Activated T-helper 9 cell treated with anti-CD3 and anti-CD28 coated beads, Interleukin-2, amount 50 U/mL, for 16 hours (primary cell): ENCODE measurements around the gene RASL10A.
"Not testable (repeated sequence)": the region's sequence is repeated elsewhere in the genome, so short reads cannot be mapped to it uniquely, and the experiment has no call there.

Experiments
- DNase-seq: peaks from one replicate; pipeline ENCODE4 v3.0.0-alpha.2; 2020; ENCODE audit warnings: low read depth

RASL10A gene, protein sequence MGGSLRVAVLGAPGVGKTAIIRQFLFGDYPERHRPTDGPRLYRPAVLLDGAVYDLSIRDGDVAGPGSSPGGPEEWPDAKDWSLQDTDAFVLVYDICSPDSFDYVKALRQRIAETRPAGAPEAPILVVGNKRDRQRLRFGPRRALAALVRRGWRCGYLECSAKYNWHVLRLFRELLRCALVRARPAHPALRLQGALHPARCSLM

DNA sequence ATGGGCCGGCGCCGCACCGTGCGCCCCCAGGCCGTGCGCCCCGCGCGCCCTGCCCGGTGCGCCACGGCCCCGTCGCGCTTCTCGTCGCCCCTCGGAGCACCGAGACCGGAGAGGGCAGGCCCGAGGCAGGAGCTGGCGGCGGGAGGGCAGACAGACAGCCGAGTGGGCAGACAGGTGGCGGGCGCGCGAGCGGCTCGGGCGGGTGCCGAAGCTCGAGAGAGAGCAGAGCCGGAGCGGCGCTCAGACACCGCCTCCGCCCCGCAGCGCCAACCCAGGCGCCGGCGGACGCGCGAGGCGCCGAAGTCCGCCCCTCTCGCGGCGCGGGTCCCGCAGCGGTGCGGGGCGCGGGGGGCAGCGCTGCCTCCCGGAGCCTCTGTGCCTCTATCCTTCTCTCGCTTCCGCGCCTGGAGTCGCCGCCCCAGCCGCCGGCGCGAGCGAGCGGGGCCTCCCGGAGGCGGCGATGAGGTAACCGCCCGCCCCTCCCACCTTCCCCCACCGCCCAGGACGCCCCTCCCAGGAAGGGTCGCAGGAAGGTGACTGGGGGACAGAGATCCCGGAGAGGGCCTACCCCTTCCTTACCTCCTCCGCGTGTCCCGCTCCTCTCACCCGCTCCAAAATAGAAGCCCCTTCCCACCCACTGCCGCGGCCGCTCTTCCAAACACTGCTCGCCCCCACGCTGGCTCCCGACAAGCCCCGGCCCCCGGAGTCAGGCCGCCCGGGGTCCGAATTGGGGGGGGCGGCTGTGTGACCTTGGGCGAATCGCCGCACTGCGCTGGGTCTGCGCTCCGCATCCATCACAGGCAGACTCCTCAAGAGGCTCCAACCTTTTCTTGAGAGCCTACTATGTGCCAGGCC lies at the start of gene RASL10A:
TSS of gene RASL10A (minus strand) at position 412 of the 855 bp plus-strand sequence. CDS start 451 bp downstream, outside the sequence.
- DNase-seq = no peak

DNA sequence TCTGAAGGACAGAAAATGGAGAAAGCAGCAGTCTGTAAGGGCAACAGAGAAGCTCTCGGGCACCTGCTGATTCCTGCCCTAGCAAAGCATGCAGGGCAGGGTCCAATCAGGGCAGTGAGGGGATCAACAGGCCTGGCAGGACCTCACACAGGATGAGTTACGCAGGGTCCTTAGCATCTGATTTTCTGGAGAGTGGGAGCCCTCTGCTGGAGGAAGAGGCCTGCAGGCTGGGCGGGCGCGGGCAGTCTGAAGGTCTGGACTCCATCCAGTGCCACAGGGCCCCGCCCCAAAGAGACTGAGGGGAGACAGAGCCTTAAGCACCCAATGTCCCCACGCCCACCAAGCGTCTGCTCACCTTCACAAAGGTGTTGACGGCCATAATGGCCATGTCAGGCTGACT lies 44.0 kb upstream of the RASL10A start:
- DNase-seq = no peak

DNA sequence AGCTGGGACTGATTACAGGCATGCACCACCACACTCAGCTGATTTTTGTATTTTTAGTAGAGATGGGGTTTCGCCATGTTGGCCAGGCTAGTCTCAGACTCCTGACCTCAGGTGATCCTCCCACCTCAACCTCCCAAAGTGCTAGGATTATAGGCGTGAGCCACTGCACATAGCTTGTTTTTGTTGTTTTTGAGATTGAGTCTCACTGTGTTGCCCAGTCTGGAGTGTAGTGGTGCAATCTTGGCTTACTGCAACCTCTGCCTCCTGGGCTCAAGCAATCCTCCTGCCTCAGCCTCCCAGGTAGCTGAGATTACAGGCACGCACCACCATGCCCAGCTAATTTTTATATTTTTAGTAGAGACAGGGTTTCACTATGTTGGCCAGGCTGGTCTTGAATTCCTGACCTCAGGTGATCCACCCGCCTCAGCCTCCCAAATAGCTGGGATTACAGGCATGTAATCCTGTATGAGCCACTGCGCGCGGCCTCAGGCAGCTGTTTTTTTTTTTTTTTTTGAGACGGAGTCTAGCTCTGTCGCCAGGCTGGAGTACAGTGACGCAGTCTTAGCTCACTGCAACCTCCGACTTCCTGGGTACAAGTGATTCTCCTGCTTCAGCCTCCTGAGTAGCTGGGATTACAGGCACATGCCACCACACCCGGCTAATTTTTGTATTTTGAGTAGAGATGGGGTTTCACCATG lies 41.8 kb upstream of the RASL10A start:
- DNase-seq = not testable (repeated sequence)

DNA sequence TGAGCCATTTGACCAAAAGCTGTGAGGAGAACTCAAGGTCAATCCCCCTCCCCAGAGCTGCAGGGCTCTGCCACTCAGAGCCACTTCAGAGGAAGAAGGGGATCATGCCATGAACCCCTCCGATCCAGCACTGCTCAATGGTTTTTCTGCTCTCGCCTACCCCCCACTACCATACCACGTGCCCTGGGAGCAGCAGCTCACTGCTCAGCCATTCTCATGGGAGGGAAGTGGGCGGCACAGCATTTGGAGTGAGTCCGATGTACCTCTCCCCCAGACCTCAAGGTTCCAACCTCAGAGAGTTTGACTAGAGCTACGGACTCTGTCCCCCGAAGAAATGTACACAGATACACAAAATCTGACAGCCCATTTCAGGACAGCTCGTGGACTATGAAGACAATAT lies 38.4 kb upstream of the RASL10A start:
- DNase-seq = no peak

DNA sequence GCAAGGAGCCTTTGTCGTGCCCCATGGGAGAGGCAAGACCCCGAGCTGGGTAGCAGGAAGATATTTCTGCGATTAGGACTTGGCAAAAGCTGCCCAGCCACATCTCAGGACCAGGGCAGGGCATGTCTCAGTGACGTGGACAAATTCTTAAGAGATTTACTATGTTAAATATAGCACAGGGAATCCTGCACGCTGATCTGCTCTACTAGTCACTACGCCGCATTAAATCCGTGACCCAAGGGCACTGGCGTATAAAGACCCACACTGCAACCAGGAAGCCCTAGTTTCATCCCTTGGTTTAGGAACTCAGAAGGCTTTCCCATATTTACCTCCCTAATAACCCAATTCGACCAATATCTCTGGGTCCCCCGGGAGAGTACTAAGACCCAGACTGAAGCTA lies 37.8 kb upstream of the RASL10A start:
- no peak for DNase-seq

DNA sequence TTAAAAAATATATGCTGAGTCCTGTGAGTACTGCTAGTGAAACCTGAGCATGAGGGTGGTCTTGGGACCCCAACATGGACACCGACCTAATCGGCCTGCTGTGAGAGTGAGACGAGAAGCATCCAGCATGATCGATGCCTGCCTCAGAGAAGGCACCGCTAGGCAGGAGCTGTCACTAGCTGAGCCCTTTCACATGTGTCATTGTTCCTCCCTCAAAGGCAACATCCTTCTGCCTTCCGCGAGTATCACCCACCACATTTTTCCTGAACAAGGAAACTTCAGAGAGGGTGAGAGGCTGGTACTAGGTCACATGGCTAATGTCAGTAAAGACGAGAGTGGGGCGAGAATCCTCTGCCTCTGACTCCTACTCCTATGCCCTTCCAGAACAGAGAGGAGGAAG lies 37.3 kb upstream of the RASL10A start:
- no peak for DNase-seq

DNA sequence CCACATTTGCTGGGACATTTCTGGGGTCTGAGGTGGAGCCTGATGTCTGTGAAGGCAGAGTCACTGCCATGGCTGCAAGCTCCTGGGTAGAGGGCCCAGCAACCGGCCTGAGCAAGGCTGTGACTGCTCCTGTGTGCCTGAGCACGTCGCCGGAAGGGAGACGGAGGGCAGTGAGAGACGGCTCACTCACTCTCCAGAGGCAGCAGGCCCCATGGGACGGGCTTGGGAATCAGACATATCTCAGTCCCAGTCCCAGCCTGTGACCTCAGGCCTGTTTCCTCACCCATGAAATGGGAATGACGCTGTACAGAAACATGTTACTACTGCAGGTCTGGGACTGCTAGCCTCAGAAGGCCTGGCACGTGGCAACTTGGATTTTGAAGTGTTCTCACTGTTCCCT lies 36.4 kb upstream of the RASL10A start:
- no peak for DNase-seq

DNA sequence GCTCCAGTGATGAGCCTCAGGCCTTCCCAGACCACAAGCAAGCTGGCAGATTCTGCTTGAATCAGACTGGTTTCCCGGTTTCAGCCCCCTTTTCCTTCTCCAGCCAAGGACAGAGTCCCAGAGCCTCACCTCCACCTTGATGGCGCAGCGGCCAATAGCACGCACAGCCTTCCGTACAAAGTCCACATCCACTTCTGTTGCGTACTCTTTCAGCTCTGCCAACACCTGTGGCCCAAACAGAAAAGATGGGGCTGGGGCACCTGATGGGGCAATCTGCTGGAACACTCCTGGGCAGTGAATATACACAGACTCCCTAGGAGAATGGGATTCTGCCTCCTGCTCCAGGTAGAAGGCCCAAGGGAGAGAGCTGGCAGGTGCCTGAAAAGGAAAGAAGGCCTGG lies 35.5 kb upstream of the RASL10A start:
- DNase-seq = no peak

DNA sequence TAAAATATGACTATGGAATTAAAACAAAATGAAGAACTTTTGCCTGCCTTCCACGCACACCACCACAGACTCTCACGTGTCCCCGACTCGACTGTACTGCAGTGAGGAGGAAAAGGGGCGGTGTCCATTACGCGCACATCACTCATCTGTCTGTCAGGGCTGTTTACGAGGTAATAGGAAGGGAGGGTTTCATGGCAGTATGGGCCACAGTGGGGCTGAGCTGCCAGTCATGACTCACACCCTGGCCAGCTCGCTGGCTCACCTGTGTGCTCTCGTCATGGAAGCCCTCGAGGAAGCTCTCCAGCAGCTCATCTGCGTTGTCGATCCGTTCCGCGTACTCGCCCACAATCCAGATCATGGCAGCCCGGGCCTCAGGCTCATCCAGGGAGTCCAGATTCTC lies 33.5 kb upstream of the RASL10A start:
- DNase-seq = no peak

DNA sequence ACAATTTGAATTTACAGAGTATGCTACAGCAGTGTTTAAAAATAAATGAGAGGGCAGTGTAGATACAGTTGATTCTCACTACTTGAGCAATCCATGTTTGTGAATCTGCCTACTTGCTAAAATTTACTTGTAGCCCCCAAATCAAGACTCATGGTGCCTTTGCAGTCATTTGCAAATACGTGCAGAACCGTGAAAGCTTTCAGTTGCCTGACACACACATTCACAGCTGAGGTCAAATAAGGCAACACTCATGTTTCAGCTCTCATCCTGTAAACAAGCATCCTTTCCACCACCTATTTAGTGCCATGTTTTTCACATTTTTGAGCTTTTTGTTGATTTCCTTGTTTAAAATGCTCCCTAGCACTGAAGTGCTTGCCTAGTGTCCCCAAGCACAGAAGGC lies 32.5 kb upstream of the RASL10A start:
- DNase-seq = no peak

DNA sequence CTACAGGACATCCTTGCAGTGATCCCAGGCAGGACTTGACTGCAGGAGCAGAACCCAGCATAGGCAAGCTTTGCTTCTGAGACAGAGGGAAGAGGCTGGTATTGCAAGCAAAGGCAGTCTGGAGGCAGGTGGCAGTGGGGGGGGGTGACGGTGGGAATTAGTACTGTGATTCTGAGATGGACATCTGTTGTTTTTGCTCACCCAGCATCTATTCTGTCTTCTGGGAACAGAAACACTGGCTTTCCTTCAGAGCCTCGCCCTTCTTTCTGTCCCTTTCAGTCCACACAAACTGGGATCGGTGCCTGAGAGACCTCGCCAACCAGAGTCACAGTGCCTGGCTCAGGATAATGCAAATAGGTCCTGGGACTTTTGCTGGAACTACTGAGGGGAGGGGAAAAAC lies 31.2 kb upstream of the RASL10A start:
- DNase-seq = no peak

DNA sequence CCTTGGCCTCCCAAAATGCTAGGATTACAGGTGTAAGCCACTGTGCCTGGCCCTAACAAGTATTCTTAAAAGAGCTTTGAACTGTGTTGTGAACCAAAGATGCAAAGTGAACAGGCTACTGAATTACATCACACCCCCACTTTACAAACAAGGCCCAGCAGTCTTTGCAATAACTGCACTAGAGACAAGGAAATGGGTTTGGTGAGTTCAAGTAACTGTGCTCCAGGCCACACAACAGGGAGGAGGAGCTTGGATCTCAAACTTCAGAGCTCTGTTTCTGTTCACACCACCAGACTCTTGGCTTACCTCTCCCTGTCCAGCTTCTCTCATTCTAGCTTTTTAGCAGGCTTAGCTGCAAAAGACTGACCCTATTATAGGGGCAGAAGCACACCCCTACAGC lies 30.4 kb upstream of the RASL10A start:
- no peak for DNase-seq

DNA sequence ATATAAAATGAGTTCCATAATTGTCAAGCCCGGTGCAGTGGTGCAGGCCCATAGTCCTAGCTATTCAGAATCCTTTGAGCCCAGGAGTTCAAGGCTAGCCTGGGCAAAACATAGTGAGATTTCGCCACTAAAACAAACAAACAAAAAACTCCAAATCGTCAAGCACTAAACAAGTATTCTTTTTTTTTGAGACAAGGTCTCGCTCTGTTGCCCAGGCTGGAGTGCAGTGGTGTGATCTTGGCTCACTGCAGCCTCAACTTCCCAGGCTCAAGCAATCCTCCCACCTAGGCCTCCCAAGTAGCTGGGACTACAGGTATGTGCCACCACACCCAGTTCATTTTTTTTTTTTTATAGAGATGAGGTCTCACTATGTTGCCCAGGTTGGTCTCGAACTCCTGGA lies 29.4 kb upstream of the RASL10A start:
- not testable (repeated sequence) for DNase-seq

DNA sequence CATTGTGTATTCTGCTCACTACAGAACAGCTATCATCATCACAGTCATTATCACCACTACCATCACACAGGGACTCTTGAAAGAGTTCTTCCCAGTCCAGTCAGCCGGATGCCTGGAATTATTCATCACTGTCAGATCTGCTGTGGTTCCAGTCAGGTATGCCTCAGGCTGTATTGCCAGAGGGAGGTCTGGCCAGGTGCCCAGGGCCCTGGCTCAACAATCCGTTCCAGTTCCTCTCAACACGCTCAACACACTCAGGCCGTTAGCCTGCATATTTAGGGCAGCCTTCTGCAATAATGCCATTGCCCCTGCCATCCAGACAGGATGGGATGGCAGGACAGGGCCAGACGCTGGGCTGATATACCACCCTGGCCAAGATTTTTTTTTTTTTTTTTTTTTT lies 28.6 kb upstream of the RASL10A start:
- DNase-seq = no peak

DNA sequence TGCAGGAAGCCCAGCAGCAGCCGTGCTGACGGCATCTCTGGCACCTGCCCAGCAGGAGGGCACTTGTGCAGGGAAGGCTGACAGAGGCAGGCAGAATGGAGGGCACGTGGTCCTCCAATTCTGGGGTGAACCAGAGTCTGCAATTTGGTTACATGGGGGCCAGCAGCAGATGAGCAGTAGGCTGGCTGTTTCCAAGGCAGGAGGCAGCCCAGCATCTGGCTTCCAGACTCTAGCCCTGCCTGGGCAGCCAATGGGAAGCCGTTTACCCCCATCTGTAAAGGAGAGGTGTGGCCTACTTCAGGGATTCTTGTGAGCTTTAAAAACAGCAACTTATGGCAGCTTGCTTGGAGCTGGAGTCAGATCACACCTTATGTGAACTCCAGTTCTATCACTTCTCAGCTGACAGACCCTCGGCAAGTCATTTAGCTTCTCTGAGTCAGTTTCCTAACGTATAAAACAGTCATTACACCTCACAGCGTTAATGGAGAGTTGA lies 27.9 kb upstream of the RASL10A start:
- no peak for DNase-seq

DNA sequence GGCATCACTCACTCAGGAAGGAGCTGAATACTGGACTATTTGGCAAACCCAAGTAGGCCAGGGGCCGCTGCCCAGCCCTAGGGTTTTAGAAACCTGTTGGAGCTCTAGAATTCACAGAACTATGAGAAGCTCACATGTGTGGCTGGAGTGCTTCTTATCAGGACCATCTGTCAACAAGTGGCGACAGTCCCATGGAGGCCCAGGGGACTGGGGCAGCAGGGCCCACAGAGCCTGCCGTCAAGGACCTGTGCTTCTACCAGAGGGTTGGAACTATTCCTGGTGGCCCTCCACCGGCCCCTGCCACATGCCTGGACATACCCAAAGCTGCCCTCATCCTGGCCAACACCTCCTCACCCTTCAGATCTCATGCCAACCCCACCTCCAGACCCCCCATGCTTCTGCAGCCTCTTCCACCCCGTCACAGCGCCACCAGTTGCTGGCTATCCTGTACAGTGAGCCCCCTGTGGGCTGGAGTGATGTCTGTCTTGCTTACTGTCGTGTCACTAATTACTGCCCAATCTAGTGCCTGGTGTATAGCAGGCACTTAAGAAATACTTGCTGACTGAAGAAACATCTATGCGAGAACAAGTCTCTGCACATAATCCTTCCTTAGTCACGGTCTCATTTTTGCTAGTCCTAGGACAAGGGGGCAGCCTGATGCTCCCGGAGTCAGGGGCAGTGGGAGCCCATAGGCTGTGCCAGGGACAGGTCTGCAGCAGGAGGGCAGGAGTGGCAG lies 27.2 kb upstream of the RASL10A start:
- DNase-seq = no peak

DNA sequence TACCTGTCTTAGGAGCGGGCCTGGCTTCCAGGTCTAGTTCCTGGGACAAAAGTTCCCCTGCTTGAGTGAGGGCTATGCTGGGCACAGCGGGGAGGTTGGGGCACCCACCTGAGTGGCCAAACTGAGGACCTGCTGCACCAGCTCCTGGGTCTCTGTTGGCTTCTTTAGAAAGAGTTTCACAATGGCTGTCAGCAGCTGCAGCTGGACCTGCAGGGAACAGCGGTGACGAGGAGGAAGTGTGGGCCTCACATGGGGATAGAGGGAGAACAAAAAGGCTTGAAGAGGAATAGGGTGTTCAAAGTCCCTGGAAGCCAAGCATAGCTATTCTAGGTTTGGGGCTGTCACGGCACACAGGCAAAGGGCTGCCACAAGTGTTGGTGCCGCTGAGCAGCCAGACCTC lies 26.7 kb upstream of the RASL10A start:
- DNase-seq = no peak

DNA sequence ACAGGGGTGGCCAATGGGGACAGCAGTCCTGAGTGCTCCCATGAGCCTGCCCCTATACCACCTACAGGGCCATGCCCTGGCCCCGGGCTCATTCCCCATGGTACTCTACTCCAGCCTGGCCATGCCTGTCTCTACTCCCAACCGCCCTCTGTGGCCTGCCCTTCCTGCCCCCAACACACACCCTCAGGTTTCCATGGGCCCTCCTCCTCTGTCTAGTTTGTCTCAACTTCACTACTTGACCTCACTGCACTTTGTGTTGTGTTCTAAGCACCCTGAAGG lies 26.3 kb upstream of the RASL10A start:
- no peak for DNase-seq

DNA sequence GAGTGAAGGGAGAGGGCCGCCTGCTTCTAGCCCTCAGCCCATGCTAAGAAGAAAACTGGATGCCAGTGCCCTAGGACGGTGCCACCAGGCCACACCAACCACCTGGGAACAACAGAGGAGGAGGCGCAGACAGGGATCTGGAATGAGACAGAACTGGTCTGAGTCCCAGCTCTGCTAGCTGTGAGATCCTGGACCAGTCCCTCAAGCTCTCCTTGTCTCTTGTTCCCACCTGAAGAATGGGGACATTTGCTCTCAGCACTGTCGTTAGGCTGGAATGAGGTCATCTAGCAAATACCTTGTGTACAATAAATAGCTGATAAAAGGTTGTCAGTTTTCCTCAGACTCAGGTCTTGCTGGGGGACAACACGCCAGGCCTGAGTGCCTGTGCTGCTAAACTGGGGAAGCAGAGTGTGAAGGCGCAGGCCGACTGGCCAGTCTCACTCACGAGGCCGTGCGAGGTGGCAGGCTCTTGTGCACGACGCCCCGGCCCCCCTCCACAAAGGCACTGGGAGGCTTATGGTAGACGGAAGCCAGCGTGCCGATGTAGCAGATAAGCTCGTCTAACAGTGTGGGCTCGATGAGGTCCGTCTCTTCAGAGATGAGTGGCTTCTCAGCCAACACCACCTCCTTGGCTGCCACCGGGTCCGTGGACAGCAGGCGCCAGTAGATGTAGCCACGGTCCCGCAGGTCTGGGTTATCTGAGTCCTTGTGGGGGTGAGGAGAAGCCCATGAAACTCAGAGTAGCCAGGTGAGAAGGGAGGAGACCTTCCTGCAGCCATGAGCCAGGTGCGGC lies 25.8 kb upstream of the RASL10A start:
- DNase-seq = no peak

DNA sequence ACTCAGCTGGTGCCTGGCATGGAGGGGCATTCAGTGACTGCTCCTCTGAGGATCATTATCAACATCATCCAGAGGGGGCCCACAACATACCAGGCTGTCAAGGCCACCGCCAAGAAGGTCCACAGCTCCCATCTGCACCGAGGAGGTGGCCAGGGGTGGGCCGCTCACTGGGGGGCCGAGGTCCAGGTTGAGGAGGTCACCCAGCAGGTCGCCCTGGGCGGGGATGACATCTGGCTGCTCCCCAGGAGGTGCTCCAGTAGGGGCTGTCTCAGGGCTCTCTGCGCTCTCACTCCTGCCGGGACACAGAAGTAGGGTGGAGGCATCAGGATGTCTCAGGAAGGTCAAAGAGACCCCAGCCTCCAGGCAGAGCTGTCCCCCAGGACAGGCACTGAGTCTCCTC lies 25.1 kb upstream of the RASL10A start:
- DNase-seq = no peak

DNA sequence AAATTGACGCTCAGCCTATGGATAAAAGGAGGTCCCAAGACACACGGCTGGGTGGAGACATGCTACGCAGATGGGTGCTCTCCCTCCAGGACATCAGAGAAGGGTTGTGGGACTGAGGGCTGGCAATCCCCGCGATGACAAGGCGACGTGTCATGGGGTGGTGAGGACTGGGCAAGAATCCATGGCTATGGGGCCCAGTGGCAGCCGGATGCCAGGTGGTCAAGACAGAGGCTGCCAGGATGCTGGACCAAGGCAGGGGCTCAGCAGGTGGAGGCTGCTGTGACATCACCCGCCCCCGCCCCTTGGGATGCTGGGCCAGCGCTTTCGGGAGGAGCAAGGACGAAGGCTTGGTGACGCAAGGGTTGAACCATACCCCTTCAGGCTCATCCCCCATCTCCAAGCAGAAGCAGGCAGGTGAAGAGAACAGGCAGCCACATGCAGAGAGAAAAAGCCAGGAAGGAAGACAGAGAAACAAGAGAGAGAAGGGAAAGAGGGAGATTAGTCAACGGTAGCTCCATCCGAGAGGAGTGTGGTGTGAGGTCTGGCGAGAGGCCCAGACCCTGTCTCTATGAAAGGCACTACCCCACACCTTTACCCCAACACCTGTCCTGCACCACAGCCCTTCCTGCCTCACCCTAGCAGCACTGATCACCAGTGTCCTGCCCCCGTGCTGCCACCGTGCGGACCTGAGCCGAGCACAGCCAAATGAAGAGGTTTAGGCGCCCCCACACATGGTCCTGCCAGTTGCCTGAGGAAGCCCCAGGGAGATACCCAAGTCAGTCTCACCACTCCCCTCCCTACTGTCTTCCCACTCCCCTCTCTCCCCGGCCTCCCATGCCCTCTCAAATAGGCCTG lies 24.1 kb upstream of the RASL10A start:
- no peak for DNase-seq
